Panc1 (cell line): ENCODE data around the gene RIPPLY3.

Experiments used
- CTCF ChIP-seq: fragments of 450-650 bp; IDR thresholded peaks from 2 replicates; pipeline ENCODE4 v1.5.1; 2017; ENCODE audit warnings: mild to moderate bottlenecking
- REST ChIP-seq, 2 experiments: IDR thresholded peaks; 2 replicates each; pipeline ENCODE4 v1.6.1; 2011 to 2012; ENCODE audit warnings: low read depth in 2 of 2, control low read depth in 1 of 2, low read length in 1 of 2, mild to moderate bottlenecking in 1 of 2, moderate library complexity in 1 of 2; ENCODE audit not compliant: insufficient read depth in 1 of 2

GRCh38 chr21:36964398-36964797 lies 42.1 kb upstream of the RIPPLY3 start:
- TF ChIP-seq REST (IDR thresholded peaks at IDR 0.05; ENCODE audit: insufficient read depth in 1 of 2, low read depth in 2 of 2, low read length in 1 of 2) (no peak), CTCF (no peak)
